HG02759 (cell line): ENCODE measurements around the gene LRRC59.

Experiments
- ATAC-seq: cut with Tn5 transposase; IDR thresholded peaks from one replicate; pipeline ENCODE4 v1.9.1; 2021; ENCODE audit warnings: mild to moderate bottlenecking, moderate library complexity; ENCODE audit not compliant: unreplicated experiment

The LRRC59 gene

DNA sequence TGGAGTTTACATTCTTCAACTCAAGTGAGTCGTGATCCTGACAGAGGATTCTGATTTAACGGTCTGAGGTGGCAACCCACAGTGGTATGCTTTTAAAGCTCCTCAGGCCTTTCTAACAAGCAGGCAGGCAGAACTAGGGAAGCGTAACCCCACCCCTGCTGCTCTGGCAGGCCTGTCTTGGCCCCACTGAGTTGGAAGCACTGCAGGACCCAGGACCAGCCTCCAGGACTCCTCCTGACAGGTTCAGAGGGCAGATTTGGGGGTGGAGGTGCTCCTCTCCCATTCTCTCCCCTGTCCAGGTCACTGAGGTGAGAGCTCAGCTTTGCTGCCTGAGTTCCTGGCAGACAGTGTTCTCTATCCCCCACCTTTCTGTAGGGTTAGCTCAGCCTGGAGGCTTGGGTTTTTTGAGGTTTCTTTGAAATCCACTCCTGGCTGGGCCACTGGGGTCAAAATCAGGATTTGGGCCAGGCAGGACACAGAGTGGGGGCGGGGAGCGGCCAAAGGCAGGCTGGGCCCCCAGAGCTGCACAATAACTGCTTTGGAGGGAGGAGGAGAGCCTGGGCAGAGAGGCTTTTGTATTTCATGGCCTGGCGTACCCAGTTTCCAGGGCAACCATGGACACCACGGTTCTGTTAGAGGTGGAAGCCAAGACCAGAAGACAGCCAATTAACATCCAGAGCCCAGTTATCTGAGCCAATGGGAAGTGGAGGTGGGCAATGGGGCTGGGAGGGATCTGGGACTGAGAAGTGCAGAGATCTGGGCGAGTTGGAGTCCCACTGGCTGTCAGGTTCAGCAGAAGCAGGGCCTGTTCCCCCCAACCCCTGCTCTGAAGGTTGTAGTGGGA, 33.9 kb downstream of the LRRC59 start:
- no peak for ATAC-seq

DNA sequence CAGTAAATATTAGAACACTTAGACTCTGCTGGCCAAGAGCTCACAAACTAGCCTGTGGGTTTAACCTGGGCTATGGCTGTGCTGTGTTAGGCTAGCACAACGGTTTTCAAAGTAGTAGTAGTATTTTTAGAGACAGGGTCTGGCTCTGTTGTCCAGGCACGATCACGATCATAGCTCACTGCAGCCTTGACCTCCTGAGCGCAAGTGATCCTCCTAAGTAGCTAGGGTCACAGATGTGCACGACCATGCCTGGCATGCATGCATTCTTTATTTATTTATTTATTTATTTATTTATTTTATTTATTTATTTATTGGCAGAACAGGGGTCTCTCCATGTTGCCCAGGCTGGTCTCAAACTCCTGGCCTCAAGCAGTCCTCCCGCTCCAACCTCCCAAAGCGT, 34.7 kb downstream of the LRRC59 start:
- ATAC-seq, result no peak

DNA sequence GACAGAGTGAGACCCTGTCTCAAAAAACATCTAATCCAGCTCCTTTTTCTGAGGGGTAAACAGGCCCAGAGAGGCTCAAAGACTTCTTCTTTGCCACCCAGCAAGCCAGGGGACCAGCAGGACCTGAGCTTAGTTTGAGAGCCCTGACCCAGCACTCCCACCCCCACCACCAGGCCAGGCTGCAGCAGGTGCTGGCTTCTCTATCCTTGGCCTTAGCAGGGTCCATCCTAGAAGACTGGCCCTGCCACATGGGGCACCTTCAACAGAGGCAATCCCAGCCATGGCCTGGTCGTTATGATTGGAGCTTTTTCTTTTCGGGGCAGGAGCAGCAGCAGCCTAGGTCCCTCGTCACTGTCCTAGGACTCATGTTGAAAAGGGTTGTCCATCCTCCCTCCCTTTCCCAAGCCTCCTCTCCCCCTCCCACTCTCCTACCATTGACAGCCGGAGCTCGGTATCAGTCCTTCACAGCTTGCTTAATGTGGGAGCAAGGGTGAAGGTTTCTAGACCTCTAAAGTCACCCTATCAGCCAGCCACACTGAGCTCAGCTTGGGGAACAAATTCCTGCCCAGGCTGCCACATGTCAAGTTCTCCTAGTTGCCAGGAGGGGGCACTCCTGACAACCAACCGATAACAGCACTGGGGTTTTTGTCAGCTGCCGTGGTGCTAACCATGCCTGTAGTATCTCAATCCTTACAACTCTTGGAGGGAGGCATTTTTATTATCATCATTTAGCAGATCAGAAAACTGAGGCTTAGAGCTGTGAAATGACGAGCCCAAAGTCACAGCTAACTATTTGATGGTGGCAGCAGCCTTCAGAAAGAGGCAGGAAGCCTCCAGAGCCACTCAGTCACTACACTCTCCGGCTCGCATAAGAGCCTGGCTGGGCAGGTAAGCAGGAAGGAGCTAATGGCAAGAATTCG, 35.5 kb downstream of the LRRC59 start:
- ATAC-seq, result no peak

DNA sequence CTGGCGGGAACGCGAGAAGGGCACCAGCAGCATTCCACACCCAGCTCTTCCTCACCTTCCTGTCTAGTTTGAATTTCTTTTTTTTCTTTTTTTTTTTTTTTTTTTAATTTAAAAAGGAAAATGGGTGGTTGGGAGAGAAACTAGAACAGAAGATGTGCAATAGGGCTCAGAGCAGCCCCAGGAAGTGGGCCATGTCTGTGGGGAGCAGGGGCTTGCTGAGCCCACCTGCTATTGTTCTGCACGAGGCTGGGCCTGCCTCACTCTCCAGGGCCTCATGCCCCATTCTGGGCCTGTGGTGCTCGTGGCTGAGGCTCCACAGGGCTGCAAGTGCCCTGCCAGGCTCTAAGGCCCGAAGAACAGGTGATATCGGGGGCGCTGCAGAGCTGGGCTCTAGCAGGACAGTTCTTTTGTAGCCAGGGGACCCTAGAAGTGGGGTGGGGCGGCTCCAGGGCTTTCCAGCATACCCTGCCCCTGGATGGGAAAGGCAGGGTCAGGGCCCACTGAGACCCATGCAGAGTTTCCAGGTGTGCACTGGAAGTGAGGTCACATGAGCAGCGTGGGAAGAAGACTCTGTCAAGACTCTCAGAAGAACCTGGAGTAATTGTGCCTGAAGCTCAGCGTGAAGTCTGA, 36.7 kb downstream of the LRRC59 start:
- ATAC-seq, result no peak

DNA sequence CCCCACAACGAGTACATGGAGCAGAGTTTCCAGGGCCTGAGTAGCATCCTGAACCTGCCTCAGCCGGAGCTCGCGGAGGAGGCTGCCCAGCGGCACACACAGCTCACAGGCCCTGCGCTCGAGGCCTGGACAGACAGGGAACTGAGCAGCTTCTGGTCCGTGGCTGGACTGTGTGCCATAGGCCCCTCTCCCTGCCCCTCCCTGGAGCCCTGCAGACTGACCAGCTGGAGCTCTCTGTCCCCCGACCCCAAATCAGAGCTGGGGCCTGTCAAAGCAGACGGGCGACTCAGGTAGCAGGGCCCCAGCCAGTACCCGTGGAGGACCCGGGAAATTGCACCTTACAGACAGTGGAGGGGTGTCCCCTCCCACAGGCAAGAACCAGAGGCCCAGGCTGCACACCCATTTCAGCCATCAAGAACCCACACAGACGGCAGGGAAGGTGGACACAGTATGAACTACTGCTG, 37.3 kb downstream of the LRRC59 start:
- no peak for ATAC-seq

DNA sequence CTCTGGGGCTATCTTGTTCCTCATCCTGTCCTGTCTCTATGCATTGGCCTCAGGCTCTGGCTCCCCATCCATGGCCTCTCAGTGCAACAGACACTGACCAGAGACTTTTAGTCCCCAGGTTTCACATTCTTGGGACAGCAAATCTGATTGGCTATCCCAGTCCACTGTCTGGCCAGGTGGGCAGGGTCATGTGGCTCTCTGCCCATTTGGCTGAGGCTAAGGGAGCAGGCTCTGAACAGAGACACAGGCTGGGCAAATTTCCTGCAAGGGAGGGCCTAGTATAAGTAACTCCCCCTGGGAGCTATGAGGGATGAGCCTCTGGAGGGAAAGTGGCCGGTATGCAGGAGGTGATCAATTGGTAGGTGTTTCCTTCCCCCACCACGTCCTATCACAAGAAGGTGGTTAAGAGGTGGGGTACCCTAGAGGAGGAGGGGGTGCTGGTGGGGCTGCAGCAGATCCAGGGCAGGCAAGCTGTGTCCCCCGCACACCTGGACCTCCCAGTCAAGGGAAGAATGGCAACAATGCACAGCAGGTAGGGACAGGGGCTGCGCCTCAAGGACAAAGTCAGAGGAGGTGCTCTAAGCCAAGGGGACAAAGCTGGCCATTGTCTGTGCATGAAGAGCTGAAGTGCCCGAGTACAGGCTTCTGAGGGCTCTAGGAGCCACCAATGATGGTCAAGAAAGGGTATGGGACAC, 38.2 kb downstream of the LRRC59 start:
- ATAC-seq, result no peak

DNA sequence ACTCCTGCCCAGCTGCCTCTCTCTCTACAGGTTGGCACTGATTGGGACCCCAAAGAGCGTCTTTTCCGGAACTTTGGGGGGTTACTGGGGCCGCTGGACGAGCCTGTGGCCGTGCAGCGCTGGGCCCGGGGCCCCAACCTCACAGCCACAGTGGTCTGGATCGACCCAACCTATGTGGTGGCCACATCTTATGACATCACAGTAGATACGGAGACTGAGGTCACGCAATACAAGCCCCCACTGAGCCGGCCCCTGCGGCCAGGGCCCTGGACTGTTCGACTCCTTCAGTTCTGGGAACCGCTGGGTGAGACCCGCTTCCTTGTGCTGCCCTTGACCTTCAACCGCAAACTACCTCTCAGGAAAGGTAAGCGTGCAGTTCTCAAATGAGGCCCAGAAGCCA, 39.1 kb downstream of the LRRC59 start:
- ATAC-seq, result no peak

DNA sequence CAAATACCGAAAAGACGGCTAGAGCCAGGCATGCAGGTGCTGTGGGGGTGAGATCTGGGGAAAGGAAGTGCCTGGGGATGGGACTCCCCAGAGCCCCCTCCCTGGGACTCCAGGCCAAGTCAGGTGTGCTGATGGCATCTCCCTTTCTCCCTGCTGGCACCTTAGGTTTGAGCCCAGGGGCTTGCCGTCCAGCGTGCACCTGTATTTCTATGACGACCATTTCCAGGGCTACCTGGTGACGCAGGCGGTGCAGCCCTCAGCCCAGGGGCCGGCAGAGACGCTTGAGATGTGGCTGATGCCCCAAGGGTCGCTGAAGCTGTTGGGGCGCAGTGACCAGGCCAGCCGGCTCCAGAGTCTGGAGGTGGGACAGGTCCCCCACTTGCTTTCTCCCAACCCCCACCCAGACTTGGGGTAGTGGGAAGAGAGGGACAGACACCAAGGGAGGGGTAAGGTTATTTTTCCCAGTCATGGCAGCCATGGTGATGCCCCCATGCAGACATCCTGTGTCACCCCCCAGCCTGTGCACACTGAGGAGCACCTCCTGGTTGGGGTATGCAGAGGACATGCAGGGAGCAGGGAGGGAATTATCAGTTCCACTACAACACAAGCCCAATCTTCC, 40.3 kb downstream of the LRRC59 start:
- no peak for ATAC-seq

DNA sequence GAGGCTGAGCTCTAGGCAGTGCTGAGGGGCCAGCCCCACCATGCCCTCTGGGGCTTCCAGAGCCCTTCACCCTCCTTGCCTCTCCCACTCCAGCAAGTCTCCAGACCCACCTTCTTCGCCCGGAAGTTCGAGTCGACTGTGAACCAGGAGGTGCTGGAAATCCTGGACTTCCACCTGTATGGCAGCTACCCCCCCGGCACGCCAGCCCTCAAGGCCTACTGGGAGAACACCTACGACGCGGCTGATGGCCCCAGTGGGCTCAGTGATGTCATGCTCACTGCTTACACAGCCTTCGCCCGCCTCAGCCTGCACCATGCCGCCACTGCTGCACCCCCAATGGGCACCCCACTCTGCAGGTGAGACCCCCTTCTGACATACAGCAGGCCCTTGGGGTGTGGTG, 40.9 kb downstream of the LRRC59 start:
- ATAC-seq, result no peak

DNA sequence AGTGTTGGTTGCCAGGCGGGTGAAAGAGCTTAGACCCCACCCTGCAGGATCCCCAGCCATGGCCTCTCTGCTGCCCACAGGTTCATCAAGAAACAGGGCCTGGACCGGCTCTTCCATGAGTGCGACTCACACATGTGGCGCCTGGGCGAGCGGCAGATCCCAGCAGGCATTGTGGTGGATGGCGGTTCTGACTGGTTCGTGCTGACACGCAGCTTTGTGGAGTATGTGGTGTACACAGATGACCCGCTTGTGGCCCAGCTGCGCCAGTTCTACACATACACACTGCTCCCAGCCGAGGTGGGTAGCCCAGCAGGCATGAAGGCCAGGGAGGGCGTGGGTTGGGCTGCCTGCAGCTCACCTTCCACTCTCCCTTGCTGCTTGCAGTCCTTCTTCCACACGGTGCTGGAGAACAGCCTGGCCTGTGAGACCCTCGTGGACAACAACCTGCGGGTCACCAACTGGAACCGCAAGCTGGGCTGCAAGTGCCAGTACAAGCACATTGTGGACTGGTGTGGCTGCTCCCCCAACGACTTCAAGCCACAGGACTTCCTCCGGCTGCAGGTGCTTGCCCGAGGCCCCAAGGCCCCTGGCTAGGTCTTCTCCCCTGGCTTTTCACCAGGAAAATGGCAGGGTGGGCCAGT, 41.5 kb downstream of the LRRC59 start:
- no peak for ATAC-seq

DNA sequence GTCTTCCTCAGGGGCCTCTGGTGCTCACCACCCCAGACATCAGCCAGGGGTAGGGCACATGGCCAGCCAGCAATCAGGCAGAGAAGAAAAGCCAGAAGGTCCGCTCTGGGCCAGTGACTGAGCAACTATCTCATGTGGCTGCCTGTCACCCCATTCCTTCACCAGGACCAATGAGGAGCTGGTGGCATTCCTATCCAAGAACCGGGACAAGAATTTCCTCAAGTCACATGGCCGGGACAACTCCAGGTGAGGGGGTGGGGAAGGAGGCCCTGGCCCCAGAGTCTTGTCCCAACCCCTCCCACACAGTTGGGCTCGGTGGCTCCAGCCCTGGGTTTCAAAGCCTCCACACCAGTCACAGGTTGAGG, 42.0 kb downstream of the LRRC59 start:
- no peak for ATAC-seq

DNA sequence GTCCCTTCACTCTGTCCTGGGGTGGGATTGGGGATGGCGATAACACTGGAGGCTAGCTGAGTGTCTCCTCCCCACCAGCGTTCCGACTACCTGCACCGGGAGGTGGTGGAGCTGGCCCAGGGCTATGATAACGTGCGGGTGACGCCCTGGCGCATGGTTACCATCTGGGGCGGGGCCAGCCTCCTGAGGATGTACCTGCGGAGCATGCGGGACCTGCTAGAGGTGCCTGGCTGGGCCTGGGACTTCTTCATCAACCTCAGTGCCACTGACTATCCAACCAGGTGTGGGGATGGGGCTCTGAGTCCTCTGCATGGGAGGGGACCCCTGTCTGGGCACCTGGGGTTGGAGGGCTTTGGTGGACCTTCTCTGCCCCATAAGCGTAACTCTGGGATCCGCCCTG, 42.5 kb downstream of the LRRC59 start:
- no peak for ATAC-seq

DNA sequence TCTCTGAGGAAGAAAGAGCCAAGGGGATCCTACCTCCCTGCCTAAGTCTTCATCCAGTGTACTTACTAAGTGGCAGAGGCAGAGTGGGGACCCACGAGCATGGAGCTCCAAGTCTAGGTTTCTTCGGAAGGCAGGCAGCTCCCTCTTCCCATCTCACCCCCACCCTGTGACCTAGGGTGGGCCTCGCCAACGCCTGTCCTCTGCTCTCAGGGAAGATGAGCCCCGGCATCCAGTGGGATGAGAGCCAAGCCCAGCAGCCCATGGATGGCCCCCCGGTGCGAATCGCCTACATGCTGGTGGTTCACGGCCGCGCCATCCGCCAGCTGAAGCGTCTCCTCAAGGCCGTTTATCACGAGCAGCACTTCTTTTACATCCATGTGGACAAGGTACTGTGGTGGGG, 43.1 kb downstream of the LRRC59 start:
- ATAC-seq, result no peak

DNA sequence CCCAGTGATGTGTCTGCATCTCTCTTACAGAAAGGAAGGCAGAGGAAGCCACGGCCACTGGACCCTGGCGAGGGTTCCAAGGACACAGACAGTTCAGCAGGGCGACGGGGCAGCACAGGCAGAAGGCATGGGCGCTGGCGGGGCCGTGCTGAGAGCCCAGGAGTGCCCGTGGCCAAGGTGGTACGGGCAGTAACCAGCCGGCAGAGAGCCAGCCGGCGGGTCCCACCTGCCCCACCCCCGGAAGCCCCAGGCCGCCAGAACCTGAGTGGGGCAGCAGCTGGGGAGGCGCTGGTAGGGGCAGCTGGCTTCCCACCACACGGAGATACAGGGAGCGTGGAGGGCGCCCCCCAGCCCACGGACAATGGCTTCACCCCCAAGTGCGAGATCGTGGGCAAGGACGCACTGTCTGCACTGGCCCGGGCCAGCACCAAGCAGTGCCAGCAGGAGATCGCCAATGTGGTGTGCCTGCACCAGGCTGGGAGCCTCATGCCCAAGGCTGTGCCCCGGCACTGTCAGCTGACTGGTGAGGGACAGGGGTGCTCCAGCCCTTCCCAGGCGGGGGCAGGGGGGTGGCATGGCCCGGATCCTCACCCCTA, 43.6 kb downstream of the LRRC59 start:
- no peak for ATAC-seq

DNA sequence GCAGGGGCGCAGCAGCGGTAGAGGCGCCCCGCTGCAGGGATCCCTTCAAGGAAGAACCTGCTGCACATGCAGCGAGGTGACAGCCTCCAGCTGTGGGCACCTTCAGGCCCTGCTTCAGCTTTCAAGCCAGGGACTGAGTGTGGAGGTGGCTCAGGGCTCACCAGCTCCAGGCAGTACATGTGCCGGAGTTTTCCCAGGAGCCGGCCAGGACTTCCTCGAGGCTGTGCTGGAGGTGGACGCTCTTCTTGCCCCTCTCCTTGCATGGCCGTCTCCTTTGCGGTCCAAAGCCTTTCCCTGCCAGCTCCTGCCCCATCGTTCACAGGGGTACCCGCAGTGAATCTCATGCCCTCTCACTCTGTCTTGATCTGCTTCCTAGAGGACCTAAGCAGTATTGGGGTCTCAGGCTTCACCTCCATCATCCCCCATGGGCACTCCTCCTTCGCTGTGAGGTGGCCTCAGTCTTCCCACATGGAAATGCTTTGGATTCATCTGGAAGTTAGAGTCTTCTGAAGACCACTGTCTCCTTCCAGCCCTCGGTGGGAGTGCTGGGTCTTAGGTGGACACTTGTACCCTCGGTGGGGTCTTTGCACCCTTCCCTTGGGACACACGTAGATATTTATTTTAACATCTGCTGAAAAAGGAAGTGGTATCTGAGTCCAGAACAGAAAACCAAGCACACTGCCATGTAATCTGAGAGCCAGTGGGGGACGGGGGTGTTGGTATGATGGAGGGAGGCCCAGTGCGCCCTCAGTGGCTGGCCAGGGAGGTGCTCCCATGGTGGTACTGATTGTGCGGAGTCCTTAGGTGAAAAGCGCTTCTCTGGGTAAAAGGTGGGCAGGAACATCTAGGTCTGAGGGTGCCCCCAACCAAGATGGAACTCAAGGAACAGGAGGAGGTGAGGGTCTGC, 44.4 kb downstream of the LRRC59 start:
- ATAC-seq, result no peak

DNA sequence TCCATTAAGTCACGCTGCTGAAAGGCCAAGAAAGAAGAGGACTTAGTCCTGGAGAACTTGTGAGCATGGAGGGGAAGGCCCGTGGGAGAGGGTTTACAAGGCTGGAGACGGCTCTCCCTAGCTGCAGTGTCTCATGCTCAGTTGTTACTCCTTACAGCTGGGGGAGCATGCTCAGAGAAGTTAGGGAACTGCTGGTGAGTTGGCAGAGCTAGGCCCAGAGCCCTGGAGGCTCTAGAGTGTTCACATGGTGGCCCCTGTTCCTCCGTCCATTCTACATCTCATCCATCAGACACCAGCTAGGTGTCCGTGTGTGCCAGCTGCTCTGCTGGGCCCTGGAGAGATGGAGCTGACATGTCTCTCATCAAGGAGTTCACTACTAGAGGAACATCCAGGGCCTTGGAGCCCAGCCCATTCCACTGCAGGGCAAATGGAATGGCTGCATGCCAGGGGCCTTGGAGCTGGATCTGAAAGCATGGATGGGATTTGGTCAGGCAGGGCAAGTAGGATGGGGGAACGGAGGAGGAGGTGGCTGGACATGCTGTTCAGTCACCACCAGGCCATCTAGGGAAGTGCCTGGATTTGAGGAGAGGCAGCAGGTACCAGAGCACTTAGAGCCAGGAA, 45.1 kb downstream of the LRRC59 start:
- no peak for ATAC-seq

DNA sequence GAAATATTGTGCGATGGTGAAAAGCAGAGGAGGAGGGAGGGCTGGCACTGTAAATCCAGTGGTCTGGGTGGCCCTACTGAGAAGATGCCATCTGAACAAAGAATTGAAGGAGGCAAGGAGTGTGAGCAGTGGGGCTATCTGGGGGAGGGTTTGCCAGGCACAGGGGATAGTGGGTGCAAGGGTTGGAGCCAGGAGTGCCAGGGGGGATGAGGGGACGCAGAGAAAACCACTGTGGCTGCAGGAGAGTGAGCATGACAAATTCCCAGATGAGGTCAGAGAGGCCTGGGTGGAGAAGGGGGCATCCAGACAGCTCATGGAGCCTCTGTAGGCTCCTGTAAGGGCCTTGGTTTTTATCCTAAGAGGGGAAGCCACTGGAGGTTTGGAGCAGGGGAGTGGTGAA, 46.6 kb downstream of the LRRC59 start:
- no peak for ATAC-seq

DNA sequence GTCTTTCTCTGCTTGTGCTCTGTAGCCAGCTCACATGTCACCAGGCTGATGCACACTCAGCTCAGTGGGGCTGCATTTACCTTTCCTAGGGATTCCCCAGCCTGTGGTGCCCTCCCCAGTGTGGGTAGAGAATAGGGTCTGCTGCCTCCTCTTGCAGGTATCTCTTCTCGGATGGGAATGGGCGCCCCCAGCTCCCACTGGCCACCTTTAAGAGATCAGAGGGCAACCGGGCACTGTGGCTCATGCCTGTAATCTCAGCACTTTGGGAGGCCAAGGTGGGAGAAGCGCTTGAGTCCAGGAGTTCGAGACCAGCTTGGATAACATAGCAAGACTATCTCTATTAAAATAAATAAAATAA, 48.1 kb downstream of the LRRC59 start:
- no peak for ATAC-seq
